ENCODE measurements around the gene ERMARD. TPM values are rescaled to one million over a fixed set of nuclear protein-coding genes. Genes with fewer than 3 reads are reported as not detected.

The ERMARD gene
- total RNA-seq, 1 experiment from 2014 or later, result 25.3 TPM

GRCh38 chr6:169826697-169827096 lies 75.3 kb downstream of the ERMARD start:
- no peak for TF ChIP-seq CTCF (IDR thresholded peaks at IDR 0.05; ENCODE audit: insufficient read depth in 1 of 2, low read depth in 1 of 2, low read length in 1 of 2, severe bottlenecking in 1 of 2, unreplicated experiment in 1 of 2)
- Mint-ChIP-seq H3K27me3 (ENCODE audit: insufficient read depth, unreplicated experiment) (no peaks in the 10 kb centered on the region), H3K9me3 (ENCODE audit: unreplicated experiment) (peaks cover 14% of the 10 kb centered on the region), H3K4me3 (ENCODE audit: unreplicated experiment) (no peak overlapping the region), H3K4me1 (ENCODE audit: low read depth, unreplicated experiment) (peaks cover 50% of the 10 kb centered on the region), H3K27ac (ENCODE audit: unreplicated experiment) (no peak overlapping the region), H3K36me3 (ENCODE audit: insufficient read depth, unreplicated experiment) (peaks cover 7% of the 10 kb centered on the region)
- H3K9me3 ChIP-seq, result no peaks in the 10 kb centered on the region
- ChIA-PET POLR2A (no interaction called here), CTCF (no interaction called here)
- BruUV-seq (replicated peaks), result no TSS peak
- H3K27me3 ChIP-seq (replicated peaks; ENCODE audit: control insufficient read depth, insufficient read depth, low read length), result no peaks in the 10 kb centered on the region
- H3K36me3 ChIP-seq (ENCODE audit: control insufficient read depth, insufficient read depth, low read length), result no peaks in the 10 kb centered on the region
- DNase-seq, result no peak
- peaks cover 22% of the 10 kb centered on the region for H3K4me1 ChIP-seq
- H3K4me3 ChIP-seq (ENCODE audit: low read depth, low read length), result no peak overlapping the region
- intact Hi-C loops (cut with micrococcal nuclease; ENCODE audit: unreplicated experiment), result no loop called here

- H3K4me1 ChIP-seq, result peaks cover 28% of the 10 kb centered on the region
- BruUV-seq (replicated peaks), result no TSS peak
- H3K27me3 Mint-ChIP-seq (ENCODE audit: insufficient read depth, unreplicated experiment), result no peaks in the 10 kb centered on the region
- H3K9me3 Mint-ChIP-seq (ENCODE audit: unreplicated experiment), result peaks cover 14% of the 10 kb centered on the region
- no peak overlapping the region for H3K4me3 Mint-ChIP-seq (ENCODE audit: unreplicated experiment)
- no peaks in the 10 kb centered on the region for H3K27me3 ChIP-seq (replicated peaks; ENCODE audit: control insufficient read depth, insufficient read depth, low read length)
- intact Hi-C loops (cut with micrococcal nuclease; ENCODE audit: unreplicated experiment), result no loop called here
- TF ChIP-seq CTCF (IDR thresholded peaks at IDR 0.05; ENCODE audit: insufficient read depth in 1 of 2, low read depth in 1 of 2, low read length in 1 of 2, severe bottlenecking in 1 of 2, unreplicated experiment in 1 of 2), result no peak
- H3K4me1 Mint-ChIP-seq (ENCODE audit: low read depth, unreplicated experiment), result peaks cover 49% of the 10 kb centered on the region
- H3K36me3 Mint-ChIP-seq (ENCODE audit: insufficient read depth, unreplicated experiment), result peaks cover 7% of the 10 kb centered on the region
- no peaks in the 10 kb centered on the region for H3K36me3 ChIP-seq (ENCODE audit: control insufficient read depth, insufficient read depth, low read length)
- ChIA-PET CTCF (no interaction called here), POLR2A (no interaction called here)
- H3K4me3 ChIP-seq (ENCODE audit: low read depth, low read length), result no peak overlapping the region
- peak overlapping the region; percentile 42 for H3K27ac Mint-ChIP-seq (ENCODE audit: unreplicated experiment)
- H3K9me3 ChIP-seq, result no peaks in the 10 kb centered on the region
- DNase-seq, result no peak
These were observed 75.9 kb downstream of the ERMARD start for GRCh38 chr6:169827290-169827717.

- POLR2A ChIA-PET, result no interaction called here
- Histone ChIP-seq H3K36me3 (ENCODE audit: control insufficient read depth, insufficient read depth, low read length) (no peaks in the 10 kb centered on the region), H3K9me3 (no peaks in the 10 kb centered on the region), H3K27me3 (replicated peaks; ENCODE audit: control insufficient read depth, insufficient read depth, low read length) (no peaks in the 10 kb centered on the region), H3K4me3 (ENCODE audit: low read depth, low read length) (no peak overlapping the region), H3K4me1 (peaks cover 35% of the 10 kb centered on the region)
- TF ChIP-seq CTCF (IDR thresholded peaks at IDR 0.05; ENCODE audit: insufficient read depth in 1 of 2, low read depth in 1 of 2, low read length in 1 of 2, severe bottlenecking in 1 of 2, unreplicated experiment in 1 of 2), result no peak
- no TSS peak for BruUV-seq (replicated peaks)
- intact Hi-C loops (cut with micrococcal nuclease; ENCODE audit: unreplicated experiment), result no loop called here
- Mint-ChIP-seq H3K4me3 (ENCODE audit: unreplicated experiment) (no peak overlapping the region), H3K27me3 (ENCODE audit: insufficient read depth, unreplicated experiment) (no peaks in the 10 kb centered on the region), H3K27ac (ENCODE audit: unreplicated experiment) (peak overlapping the region; percentile 42), H3K4me1 (ENCODE audit: low read depth, unreplicated experiment) (peaks cover 41% of the 10 kb centered on the region), H3K36me3 (ENCODE audit: insufficient read depth, unreplicated experiment) (peaks cover 7% of the 10 kb centered on the region), H3K9me3 (ENCODE audit: unreplicated experiment) (peaks cover 6% of the 10 kb centered on the region)
- CTCF ChIA-PET, result no interaction called here
- DNase-seq, result no peak
These were observed 76.8 kb downstream of the ERMARD start for GRCh38 chr6:169828176-169828575.

All from Caco-2 (cell line).